ENCODE measurements around the gene ZNF862. TPM values are rescaled to one million over a fixed set of nuclear protein-coding genes. Genes with fewer than 3 reads are reported as not detected.

The ZNF862 gene
- total and polyA plus RNA-seq, 2 of the 8 experiments (the other 6 are each of a cell fraction or from before 2014, with no cell fraction given) = 1.8 to 3.9 TPM

DNA sequence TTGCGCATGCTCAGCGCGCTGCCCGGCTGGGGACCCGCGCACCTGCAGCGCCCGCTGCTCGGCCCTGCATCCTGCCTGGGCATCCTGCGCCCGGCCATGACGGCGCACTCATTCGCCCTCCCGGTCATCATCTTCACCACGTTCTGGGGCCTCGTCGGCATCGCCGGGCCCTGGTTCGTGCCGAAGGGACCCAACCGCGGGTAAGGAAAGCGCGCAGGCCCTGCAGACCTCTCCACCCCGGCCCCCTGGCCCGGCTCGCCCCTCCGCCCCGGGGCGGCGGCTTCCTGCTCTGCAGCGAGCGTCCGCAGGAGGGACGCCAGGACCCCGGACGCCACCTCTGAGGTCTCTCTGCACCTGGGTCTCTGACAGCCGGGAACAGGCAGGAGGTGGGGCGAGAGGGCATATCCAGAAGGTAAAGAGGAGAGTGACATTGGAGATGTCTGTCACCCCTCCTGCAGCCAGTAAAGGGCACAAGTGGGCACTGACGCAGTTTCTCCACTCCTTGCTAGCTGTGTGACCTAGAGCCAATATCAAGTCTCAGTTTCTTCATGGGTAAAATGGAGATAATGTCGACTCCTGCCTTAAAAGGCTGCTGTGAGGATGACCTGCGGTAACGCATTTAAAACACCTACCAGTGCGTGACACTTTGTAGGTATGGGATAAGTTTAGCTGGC is 35.9 kb downstream of the ZNF862 start (continued):
- TF ChIP-seq EZH2 (IDR thresholded peaks at IDR 0.05; ENCODE audit: low read depth, low read length, severe bottlenecking) = no peak
- no peak for TF ChIP-seq KDM5A (IDR thresholded peaks at IDR 0.05; ENCODE audit: low read length)
- no peak for TF ChIP-seq CHD2 (IDR thresholded peaks at IDR 0.05; ENCODE audit: low read length)
- TF ChIP-seq POLR2A (IDR thresholded peaks at IDR 0.05; ENCODE audit: control extremely low read depth in 1 of 2, low read depth in 2 of 2, low read length in 2 of 2) = 0 out of 3 replicates have a peak, but pooled peaks of 1 of the 2 experiments have one; percentile 7
- TF ChIP-seq SUZ12 (IDR thresholded peaks at IDR 0.05; ENCODE audit: low read length) = peak; percentile 43; the same call in 1 of the 2 replicates
- TF ChIP-seq EP300 (IDR thresholded peaks at IDR 0.05; ENCODE audit: borderline replicate concordance in 1 of 2, low read depth in 2 of 2, low read length in 2 of 2) = no peak
- TF ChIP-seq NRF1 (IDR thresholded peaks at IDR 0.05; ENCODE audit: low read depth, low read length) = no peak
- no peak for TF ChIP-seq GTF2F1 (IDR thresholded peaks at IDR 0.05; ENCODE audit: borderline replicate concordance, low read depth, low read length)
- TF ChIP-seq ZNF274 (IDR thresholded peaks at IDR 0.05; ENCODE audit: borderline replicate concordance, extremely low read depth, low read length) = no peak
- no peak for TF ChIP-seq JUND (IDR thresholded peaks at IDR 0.05; ENCODE audit: low read length)
- TF ChIP-seq YY1 (IDR thresholded peaks at IDR 0.05; ENCODE audit: low read depth, low read length) = no peak
- no peak for TF ChIP-seq TCF12 (IDR thresholded peaks at IDR 0.05; ENCODE audit: low read depth, low read length)
- TF ChIP-seq RFX5 (IDR thresholded peaks at IDR 0.05; ENCODE audit: borderline replicate concordance, low read depth, low read length) = no peak
- TF ChIP-seq, protein P1, sequence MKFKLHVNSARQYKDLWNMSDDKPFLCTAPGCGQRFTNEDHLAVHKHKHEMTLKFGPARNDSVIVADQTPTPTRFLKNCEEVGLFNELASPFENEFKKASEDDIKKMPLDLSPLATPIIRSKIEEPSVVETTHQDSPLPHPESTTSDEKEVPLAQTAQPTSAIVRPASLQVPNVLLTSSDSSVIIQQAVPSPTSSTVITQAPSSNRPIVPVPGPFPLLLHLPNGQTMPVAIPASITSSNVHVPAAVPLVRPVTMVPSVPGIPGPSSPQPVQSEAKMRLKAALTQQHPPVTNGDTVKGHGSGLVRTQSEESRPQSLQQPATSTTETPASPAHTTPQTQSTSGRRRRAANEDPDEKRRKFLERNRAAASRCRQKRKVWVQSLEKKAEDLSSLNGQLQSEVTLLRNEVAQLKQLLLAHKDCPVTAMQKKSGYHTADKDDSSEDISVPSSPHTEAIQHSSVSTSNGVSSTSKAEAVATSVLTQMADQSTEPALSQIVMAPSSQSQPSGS (IDR thresholded peaks at IDR 0.05; ENCODE audit: low read length) = no peak
- TF ChIP-seq EGR1 (IDR thresholded peaks at IDR 0.05; ENCODE audit: borderline replicate concordance, low read depth, low read length) = no peak
- TF ChIP-seq ASH2L (IDR thresholded peaks at IDR 0.05; ENCODE audit: low read length) = no peak
- no peak for TF ChIP-seq POU5F1 (IDR thresholded peaks at IDR 0.05; ENCODE audit: low read depth, low read length)
- TF ChIP-seq, protein P2, sequence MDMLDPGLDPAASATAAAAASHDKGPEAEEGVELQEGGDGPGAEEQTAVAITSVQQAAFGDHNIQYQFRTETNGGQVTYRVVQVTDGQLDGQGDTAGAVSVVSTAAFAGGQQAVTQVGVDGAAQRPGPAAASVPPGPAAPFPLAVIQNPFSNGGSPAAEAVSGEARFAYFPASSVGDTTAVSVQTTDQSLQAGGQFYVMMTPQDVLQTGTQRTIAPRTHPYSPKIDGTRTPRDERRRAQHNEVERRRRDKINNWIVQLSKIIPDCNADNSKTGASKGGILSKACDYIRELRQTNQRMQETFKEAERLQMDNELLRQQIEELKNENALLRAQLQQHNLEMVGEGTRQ (IDR thresholded peaks at IDR 0.05; ENCODE audit: low read length) = no peak
- TF ChIP-seq BCL11A (IDR thresholded peaks at IDR 0.05; ENCODE audit: low read depth in 2 of 2, low read length in 2 of 2) = no peak
- peak; percentile 25 for TF ChIP-seq RNF2 (IDR thresholded peaks at IDR 0.05; ENCODE audit: borderline replicate concordance, low read depth, low read length, missing control alignments, poor library complexity, severe bottlenecking)
- TF ChIP-seq, protein P3, sequence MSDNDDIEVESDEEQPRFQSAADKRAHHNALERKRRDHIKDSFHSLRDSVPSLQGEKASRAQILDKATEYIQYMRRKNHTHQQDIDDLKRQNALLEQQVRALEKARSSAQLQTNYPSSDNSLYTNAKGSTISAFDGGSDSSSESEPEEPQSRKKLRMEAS (IDR thresholded peaks at IDR 0.05) = peak; percentile 75
